A673 (cell line): ENCODE data around the gene PPP1CA. TPM values are rescaled to one million over a fixed set of nuclear protein-coding genes. Genes with fewer than 3 reads are reported as not detected.
A peak's percentile ranks its signal among the peaks of the same experiment; 100 is the strongest.

Experiments
- BruUV-seq: library from RNA; stranded (reverse); fragments of 400-500 nt; replicated peaks from 2 replicates; lab custom pipeline; 2021; lab: Mats Ljungman, UMichigan
- CTCF ChIA-PET: fragments of 300-600 bp; sonication (Branson Sonifier 250); formaldehyde crosslinking; loops from one replicate; lab custom pipeline; 2022; ENCODE audit warnings: antibody characterized with exemption; lab: Charles Lee
- POLR2A ChIA-PET: fragments of 300-600 bp; sonication (Branson Sonifier 250); formaldehyde crosslinking; loops from one replicate; lab custom pipeline; 2022; ENCODE audit warnings: antibody characterized with exemption; ENCODE audit not compliant: low non-redundant PET; lab: Charles Lee
- DNase-seq: peaks from one replicate; pipeline ENCODE4 v3.0.0-alpha.2; 2015; ENCODE audit warnings: low spot score
- H3K27ac ChIP-seq: fragments of 200-600 bp; sonication (generic); 2 replicates; pipeline ENCODE4 v1.5.1; 2016; ENCODE audit warnings: mixed run types, low read depth, mild to moderate bottlenecking, mixed read lengths, antibody characterized with exemption, low read length; ENCODE audit not compliant: poor library complexity, severe bottlenecking
- H3K27me3 ChIP-seq: fragments of 200-600 bp; sonication (generic); replicated peaks from 2 replicates; pipeline ENCODE4 v1.6.1; 2017; ENCODE audit warnings: mixed run types, low read depth, mild to moderate bottlenecking, mixed read lengths, antibody characterized with exemption, low read length; ENCODE audit not compliant: insufficient read depth, poor library complexity
- H3K36me3 ChIP-seq: fragments of 200-600 bp; sonication (generic); 2 replicates; pipeline ENCODE4 v1.6.1; 2016; ENCODE audit warnings: mixed run types, mild to moderate bottlenecking, mixed read lengths, antibody characterized with exemption, low read length; ENCODE audit not compliant: insufficient read depth, poor library complexity, severe bottlenecking
- H3K4me1 ChIP-seq: fragments of 200-600 bp; sonication (generic); 2 replicates; pipeline ENCODE4 v1.6.1; 2017; ENCODE audit warnings: mixed run types, mild to moderate bottlenecking, mixed read lengths, antibody characterized with exemption, low read length; ENCODE audit not compliant: insufficient read depth, poor library complexity, severe bottlenecking
- H3K4me3 ChIP-seq: fragments of 200-600 bp; sonication (generic); 2 replicates; pipeline ENCODE4 v1.5.1; 2016; ENCODE audit warnings: low read depth, mixed run types, mild to moderate bottlenecking, mixed read lengths, low read length; ENCODE audit not compliant: poor library complexity, severe bottlenecking
- H3K9me3 ChIP-seq: fragments of 200-600 bp; sonication (generic); 2 replicates; pipeline ENCODE4 v1.6.1; 2016; ENCODE audit warnings: mixed run types, low read depth, mild to moderate bottlenecking, mixed read lengths, antibody characterized with exemption, low read length; ENCODE audit not compliant: poor library complexity, severe bottlenecking
- EZH2 ChIP-seq: fragments of 200-600 bp; sonication (generic); IDR thresholded peaks from 2 replicates; pipeline ENCODE4 v1.6.1; 2017; ENCODE audit warnings: borderline replicate concordance, low read depth, mild to moderate bottlenecking, mixed read lengths, antibody characterized with exemption, low read length; ENCODE audit not compliant: poor library complexity, severe bottlenecking
- intact Hi-C: fragments of 100-400 bp; cut with micrococcal nuclease; formaldehyde crosslinking; loops from one replicate; pipeline ENCODE4 v1.10.0; 2022; ENCODE audit not compliant: unreplicated experiment
- total RNA-seq: library from RNA; stranded (reverse); gene quantifications from 2 replicates; pipeline ENCODE4 v1.2.3, GENCODE V29; 2021
- TF ChIP-seq, protein P1 (sequence below): fragments of 300-800, 200-600 bp; sonication (generic); conservative IDR thresholded peaks from 2 replicates; pipeline ENCODE4 v1.5.1; 2017; ENCODE audit warnings: low read depth, mild to moderate bottlenecking, antibody characterized with exemption, low read length, moderate library complexity, mixed read lengths

PPP1CA gene
- total RNA-seq, 1 experiment from 2014 or later: 239 TPM

DNA sequence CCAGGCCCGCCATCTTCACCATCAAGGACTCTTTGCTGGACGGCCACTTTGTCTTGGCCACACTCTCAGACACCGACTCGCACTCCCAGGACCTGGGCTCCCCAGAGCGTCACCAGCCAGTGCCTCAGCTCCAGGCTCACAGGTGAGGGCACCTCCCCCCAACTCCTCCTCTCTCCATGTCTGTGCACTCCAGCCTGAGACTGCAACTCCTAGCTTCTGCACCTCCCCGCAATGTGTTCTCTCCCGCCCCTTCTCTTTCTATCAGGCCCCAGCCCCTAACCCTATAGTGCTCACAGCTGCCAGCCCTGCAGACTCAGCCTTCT lies 5.4 kb downstream of the PPP1CA start:
- no peak overlapping the region for H3K4me3 ChIP-seq
- H3K4me1 ChIP-seq: peaks cover 18% of the 10 kb centered on the region
- BruUV-seq: no TSS peak
- peak overlapping the region; percentile 37 for H3K27ac ChIP-seq
- ChIA-PET POLR2A (interaction anchor here (0.6 kb wide), 1 partner anchor 23 kb away, joined by 9 read pairs; the partner anchor contains the start of gene CLCF1), CTCF (no interaction called here)
- H3K9me3 ChIP-seq: no peaks in the 10 kb centered on the region
- no peaks in the 10 kb centered on the region for H3K27me3 ChIP-seq
- H3K36me3 ChIP-seq: peaks cover 61% of the 10 kb centered on the region
- intact Hi-C loops: no loop called here
- TF ChIP-seq EZH2: no peak
- TF ChIP-seq, protein P1, sequence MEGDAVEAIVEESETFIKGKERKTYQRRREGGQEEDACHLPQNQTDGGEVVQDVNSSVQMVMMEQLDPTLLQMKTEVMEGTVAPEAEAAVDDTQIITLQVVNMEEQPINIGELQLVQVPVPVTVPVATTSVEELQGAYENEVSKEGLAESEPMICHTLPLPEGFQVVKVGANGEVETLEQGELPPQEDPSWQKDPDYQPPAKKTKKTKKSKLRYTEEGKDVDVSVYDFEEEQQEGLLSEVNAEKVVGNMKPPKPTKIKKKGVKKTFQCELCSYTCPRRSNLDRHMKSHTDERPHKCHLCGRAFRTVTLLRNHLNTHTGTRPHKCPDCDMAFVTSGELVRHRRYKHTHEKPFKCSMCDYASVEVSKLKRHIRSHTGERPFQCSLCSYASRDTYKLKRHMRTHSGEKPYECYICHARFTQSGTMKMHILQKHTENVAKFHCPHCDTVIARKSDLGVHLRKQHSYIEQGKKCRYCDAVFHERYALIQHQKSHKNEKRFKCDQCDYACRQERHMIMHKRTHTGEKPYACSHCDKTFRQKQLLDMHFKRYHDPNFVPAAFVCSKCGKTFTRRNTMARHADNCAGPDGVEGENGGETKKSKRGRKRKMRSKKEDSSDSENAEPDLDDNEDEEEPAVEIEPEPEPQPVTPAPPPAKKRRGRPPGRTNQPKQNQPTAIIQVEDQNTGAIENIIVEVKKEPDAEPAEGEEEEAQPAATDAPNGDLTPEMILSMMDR: no peak
- DNase-seq: no peak

DNA sequence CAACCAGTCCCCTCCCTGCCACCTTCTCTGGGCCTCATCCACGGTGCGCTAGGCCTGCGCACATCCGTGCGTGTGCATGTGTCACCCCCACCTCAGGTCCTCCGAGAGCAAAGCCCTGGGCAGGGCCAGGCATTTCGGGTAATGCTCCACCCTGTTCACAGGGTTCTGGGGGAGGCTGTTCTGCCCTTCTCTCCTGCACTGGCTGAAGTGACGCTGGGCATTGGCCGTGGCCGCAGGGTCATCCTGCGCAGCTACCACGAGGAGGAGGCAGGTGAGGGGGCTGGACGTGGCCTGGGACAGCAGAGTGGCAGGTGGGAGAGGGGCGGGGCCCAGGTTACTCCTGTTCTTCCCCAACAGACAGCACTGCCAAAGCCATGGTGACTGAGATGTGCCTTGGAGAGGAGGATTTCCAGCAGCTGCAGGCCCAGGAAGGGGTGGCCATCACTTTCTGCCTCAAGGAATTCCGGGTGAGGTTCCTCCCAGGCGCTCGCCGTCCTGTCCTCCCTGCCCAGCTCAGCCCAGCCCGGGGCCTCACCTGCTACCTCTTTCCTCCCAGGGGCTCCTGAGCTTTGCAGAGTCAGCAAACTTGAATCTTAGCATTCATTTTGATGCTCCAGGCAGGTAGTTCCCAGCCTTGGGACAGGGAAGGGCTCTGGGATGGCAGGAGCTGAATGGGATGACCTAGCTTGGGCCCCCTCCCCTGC lies 6.0 kb downstream of the PPP1CA start:
- peaks cover 61% of the 10 kb centered on the region for H3K36me3 ChIP-seq
- DNase-seq: no peak
- no peaks in the 10 kb centered on the region for H3K27me3 ChIP-seq
- BruUV-seq: no TSS peak
- ChIA-PET CTCF (no interaction called here), POLR2A (interaction anchor here (0.6 kb wide), 1 partner anchor 22 kb away, joined by 9 read pairs; the partner anchor contains the start of gene CLCF1)
- H3K4me3 ChIP-seq: no peak overlapping the region
- H3K27ac ChIP-seq: no peak overlapping the region
- TF ChIP-seq EZH2: no peak
- TF ChIP-seq, protein P1: no peak
- H3K9me3 ChIP-seq: no peaks in the 10 kb centered on the region
- H3K4me1 ChIP-seq: peaks cover 20% of the 10 kb centered on the region
- intact Hi-C loops: no loop called here

DNA sequence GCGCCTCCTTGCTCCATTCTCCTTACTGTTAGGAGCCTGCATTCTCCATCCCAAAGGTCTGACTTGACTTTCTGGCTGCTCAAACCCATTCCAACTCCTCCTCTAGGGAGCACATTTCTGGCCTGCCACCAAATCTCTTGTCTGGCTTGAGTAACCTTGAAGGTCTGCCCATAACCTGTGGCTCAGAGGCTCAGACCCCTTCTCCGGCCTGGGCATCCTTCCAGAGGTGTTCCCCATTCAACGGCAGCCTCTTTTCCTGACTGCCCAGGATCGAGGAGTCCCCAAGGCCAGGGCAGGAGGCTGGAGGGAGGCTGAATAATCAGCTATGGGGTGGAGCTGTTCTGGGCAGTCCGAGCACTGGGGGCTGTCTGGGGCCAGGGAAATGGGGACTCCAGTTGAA lies 7.7 kb downstream of the PPP1CA start:
- intact Hi-C loops: loop anchor here (5.0 kb wide), 1 partner anchor 113 kb away; the partner anchor contains the start of genes CDK2AP2 and PITPNM1
- no peak overlapping the region for H3K27ac ChIP-seq
- no peaks in the 10 kb centered on the region for H3K9me3 ChIP-seq
- H3K4me1 ChIP-seq: peaks cover 15% of the 10 kb centered on the region
- no peak overlapping the region for H3K4me3 ChIP-seq
- H3K36me3 ChIP-seq: peaks cover 48% of the 10 kb centered on the region
- no peaks in the 10 kb centered on the region for H3K27me3 ChIP-seq
- POLR2A ChIA-PET: no interaction called here
- no TSS peak for BruUV-seq
- CTCF ChIA-PET: no interaction called here
- DNase-seq: no peak
- TF ChIP-seq EZH2: no peak
- TF ChIP-seq, protein P1: no peak
